Activated naive CD4-positive, alpha-beta T cell treated with Interleukin-2 at 50 U/mL for 16 hours (primary cell): Measurements from ENCODE around the gene HGD.

ENCODE experiments used
- DNase-seq: peaks from one replicate; pipeline ENCODE4 v3.0.0-alpha.2; 2020

The HGD gene

GRCh38 chr3:120682095-120682681, at the start of gene HGD:
Gene HGD (minus strand): TSS chr3:120682239. CDS start chr3:120682111, 128 bp downstream.
- no peak for DNase-seq

GRCh38 chr3:120730576-120731542, 48.8 kb upstream of the HGD start:
- DNase-seq = no peak

- no peak for DNase-seq
These were observed 44.8 kb upstream of the HGD start for GRCh38 chr3:120726791-120727190.

DNA sequence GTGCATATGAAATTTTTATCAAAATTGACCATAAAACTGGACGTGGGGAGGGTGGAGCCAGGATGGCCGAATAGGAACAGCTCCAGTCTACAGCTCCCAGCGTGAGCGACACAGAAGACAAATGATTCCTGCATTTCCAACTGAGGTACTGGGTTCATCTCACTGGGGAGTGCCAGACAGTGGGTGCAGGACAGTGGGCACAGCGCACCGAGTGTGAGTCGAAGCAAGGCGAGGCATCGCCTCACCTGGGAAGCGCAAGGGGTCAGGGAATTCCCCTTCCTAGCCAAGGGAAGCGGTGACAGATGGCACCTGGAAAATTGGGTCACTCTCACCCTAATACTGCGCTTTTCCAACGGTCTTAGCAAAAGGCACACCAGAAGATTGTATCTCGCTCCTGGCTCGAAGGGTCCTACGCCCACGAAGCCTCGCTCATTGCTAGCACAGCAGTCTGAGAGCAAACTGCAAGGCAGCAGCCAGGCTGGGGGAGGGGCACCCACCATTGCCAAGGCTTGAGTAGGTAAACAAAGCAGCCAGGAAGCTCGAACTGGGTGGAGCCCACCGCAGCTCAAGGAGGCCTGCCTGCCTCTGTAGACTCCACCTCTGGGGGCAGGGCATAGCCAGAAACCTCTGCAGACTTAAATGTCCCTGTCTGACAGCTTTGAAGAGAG, 37.3 kb upstream of the HGD start:
- DNase-seq = peak; percentile 62

GRCh38 chr3:120713262-120713661, 31.2 kb upstream of the HGD start:
- DNase-seq = no peak

DNA sequence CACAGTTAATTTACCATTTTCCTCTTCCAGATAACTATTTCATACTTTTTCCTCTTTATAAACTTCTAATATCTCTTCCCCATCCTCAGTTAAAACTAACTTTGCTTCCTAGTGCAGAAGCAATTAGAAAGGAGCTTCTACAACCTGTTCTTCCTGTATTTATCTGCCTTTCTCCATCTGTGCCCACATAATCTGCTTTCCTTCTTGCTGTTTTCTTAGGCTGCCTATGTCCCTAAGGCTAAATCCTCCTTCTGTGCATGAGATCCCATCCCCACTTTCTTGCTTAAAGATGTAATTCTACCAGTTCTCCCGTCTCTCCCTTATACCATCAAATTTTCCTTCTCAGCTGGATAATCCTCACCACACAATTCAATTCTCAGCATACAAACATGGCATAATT, 28.3 kb upstream of the HGD start:
- DNase-seq = no peak

GRCh38 chr3:120708408-120708807, 26.4 kb upstream of the HGD start:
- no peak for DNase-seq

DNA sequence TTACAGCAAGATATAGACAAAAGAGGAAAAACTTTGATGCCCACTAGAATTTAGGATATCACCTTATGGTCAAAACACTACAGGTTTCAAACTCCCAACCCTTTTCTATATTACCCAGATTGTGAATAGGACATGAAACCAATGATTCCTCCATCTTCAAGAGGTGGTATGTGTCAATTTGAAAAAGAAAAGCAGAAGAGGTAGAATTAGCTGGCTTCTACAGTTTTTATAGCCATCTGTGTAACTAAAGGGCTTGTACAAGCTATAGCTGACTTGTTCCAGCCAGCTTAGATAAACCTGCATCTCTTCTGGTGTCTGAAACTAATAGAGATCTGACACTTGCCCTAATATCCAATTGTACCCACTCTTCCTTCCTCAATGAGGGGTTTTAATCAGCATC, 24.9 kb upstream of the HGD start:
- no peak for DNase-seq

- no peak for DNase-seq
These were observed 24.0 kb upstream of the HGD start for GRCh38 chr3:120705884-120706582.

- DNase-seq = no peak
These were observed 17.3 kb upstream of the HGD start for GRCh38 chr3:120699333-120699732.

GRCh38 chr3:120693439-120694171, 11.6 kb upstream of the HGD start:
- DNase-seq = no peak

DNA sequence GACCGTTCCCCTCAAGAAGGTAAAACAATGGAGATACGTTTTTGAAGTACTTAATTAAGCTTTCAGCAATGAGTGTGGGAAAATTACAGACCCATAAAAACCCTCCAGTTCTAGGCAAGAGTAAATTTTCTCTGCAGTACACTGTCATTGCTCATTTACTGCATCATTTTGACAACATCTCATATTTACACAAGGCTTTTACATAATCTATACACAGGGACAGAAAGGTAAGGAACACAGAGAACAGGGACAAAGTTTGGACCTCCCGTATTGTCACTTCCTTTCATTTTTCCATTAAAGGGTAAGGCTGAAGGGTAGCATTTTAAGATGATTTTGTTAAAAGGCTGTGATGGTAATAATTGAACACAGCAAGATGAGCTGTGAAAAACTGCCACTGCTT, 7.4 kb upstream of the HGD start:
- DNase-seq = no peak

DNA sequence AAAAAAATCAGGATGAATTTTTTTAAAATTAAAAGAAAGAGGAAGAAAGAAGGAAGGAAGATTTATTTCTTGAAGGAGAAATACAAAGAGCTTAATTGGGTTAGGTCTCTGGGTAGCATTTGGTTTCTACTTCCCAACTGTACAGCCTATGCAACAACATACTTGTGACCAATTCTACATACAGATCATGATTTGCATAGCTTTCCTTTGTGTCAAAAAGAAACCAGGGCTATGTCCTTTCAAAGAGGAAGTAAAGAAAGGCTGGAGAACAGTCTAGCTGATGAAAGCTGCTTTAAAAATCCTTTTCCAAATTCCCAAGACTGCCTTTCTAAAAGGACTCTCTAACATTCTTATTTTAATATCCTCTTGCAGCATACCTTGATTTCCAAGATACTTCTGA, 6.1 kb upstream of the HGD start:
- no peak for DNase-seq

DNA sequence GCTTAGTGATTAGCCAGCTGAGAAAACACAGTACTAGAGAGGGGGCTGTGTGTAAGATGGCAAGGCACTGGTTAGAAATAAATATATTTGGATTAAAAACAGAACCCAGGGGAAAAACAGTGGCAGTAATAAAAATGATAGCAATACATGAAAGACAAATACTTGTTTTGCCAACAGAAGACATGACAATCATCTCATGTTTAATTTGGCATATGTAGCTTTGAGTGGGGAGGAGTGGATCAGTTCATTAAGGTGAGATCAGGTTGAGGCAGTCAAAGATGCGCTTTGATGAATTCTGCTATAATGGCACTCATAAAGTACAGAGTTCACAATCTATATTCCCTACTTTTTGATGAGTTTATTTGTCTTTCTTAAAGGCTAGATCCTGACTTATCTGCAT, 3.4 kb upstream of the HGD start:
- no peak for DNase-seq

DNA sequence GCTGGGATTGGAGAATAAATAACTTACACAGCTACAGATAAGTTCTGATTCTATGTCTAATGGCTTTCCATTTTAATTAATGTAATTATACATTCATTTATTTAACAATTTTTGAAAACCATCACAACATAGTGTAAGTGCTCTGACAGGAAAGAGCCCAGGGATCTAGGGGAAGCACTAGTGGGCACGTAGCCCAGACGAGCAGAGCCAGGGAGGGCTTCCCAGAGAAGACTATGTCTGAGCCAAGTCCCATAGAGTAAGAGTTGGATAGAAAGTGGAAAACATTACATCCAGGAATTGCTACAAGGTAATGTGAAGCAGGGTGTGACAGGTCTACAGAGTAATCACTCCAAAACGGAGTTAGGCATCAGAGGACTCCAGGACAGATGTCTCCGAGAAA, 2.9 kb upstream of the HGD start:
- DNase-seq = no peak

- DNase-seq = no peak
These were observed 1.7 kb upstream of the HGD start for GRCh38 chr3:120683671-120684301.

DNA sequence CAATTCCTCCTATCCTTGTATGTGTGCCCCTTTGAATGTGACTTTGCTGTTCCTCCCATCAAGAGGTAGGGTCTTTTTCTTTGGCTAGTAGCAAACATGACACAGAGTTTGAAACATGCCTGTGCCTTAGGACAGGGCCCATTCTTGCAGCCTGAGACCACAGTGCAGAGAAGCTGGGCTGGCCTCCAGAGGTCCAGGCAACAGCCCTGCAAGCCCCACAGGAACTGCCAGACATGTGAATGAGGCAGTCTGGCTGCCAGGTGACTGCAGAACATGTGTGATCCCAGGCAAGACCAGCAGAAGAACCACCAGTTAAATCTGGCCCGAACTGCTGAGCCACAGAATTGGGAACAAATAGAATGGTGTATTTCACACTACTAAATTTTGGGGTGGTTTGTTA, 1.2 kb upstream of the HGD start:
- no peak for DNase-seq

DNA sequence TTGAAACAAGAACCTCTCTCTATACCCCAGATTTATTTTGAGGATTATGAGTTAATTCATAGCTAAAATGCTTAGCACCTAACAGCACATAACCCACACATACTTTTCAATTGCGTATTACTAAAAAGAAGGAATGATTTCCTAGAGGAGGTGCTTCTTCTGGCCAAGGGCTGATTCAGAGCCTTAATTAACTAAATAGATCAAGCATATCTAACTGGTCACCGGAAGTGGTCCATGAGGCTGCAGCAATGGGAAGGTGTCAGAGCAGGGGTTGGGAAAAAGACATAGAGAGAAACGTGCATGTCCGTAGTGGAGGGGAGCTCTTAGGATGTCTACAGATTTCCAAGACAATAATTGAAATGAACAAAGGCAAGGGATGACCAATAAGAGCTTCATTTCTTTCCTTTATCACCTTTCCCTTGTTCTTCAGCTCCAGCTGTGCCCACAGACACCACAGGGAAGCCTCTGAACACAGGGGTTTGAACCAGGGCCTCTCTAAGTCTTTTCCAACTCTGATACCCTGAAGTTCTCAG, 467 bp downstream of the HGD start:
- no peak for DNase-seq

DNA sequence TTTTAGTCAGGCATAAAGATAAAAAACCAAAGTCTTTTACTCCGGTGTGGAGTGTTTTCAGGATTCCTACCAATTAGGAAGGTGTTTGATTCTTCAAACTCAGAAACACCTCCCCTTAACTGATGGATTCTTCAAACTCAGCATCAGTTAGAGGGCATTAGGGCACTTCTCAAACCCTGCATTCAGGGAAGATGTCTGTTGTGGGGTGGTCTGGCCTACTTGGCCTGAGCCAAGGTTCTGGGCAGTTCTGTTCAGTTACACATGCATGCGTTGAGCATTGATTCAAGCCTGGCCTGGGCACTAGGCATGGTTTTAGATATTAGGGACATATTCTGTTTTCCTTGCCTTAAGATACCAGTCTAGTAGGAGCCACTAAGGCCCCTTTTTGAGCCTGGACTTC, 1.0 kb downstream of the HGD start:
- DNase-seq = no peak

GRCh38 chr3:120680193-120680894, 1.7 kb downstream of the HGD start:
- DNase-seq = no peak

DNA sequence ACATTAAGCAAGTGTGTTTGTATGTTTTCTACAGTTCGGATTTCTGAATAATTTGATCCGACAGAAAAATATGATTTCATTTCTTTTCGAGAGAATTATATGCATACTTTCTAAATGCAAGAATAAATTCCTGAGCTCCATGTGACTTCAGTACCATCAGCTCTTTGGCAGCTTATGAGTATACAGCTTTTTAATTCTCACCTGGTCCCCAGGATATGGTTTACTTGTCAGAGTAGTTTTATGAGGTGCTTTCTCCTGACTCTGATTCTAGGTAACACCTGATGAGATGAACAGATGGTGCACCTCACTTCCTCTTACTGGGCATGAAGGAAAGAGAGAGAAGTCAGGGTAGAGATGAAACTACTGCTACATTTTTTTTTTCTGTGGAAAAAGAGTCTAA, 3.1 kb downstream of the HGD start:
- no peak for DNase-seq
